ENCODE measurements around the gene SPNS2.
"Not testable (repeated sequence)": the region's sequence is repeated elsewhere in the genome, so short reads cannot be mapped to it uniquely, and the experiment has no call there.

Gene SPNS2

DNA sequence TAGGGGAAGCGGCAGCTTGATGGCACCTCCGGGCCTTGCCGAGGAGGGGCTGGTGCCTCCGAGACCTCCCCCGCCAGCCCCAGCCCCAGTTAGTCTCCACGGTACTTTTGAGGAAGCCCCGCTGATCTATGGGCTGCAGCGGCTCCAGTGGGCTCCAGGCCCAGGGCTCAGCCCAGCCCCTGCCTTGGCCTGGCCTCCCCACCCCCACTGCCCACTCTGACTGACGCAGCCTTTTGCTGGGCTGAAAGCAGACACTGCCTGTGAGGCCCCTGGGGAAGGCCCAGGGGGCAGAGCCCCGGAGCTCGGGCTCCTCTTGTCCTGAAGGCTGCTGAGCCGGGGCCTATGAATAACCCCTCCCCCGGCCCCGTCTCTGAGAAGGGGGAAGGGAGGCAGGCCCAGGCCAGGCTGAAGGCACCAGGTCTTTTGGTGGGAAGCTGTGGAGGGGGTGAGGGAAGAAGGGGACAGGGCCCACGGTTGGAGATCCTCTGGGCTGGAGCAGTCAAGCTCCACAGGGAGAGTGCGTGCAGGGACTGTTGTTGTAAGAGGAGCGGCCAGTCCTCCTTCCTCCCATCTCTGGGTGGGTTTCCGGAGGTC is 78.1 kb downstream of the SPNS2 start:
- DNase-seq = no peak

DNA sequence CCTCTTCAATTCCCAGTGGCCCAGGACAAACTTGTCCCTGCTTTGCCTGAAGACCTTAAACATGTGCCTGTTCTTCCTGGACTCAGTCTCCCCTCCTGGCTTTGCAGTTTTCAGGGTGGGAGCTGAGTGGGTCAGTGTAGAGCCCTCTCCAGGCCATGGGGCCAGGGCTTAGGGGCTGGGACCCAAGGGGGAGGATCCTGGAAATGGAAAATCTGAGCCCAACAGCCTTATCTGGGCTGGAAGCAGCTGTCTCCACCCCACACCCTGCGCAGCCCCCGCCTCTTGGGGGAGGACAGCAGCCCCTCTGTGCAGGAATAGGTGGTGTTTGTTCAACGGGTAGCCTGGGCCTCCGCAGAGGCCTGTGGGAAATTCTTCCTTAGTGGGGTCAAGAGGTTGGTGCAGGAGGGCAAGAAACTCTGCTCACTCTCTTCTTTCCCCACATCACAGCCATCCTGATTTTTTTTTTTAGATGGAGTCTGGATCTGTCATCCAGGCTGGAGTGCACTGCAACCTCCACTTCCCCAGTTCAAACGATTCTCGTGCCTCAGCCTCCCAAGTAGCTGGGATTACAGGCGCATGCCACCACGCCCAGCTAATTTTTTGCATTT is 78.8 kb downstream of the SPNS2 start:
- DNase-seq = no peak

DNA sequence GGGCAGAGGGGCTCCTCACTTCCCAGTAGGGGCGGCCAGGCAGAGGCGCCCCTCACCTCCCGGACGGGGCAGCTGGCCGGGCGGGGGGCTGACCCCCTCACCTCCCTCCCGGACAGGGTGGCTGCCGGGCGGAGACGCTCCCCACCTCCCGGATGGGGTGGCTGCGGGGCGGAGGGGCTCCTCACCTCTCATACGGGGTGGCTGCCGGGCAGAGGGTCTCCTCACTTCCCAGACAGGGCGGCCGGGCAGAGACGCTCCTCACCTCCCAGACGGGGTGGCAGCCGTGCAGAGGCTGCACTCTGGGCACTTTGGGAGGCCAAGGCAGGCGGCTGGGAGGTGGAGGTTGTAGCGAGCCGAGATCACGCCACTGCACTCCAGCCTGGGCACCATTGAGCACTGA is 79.7 kb downstream of the SPNS2 start:
- not testable (repeated sequence) for DNase-seq

DNA sequence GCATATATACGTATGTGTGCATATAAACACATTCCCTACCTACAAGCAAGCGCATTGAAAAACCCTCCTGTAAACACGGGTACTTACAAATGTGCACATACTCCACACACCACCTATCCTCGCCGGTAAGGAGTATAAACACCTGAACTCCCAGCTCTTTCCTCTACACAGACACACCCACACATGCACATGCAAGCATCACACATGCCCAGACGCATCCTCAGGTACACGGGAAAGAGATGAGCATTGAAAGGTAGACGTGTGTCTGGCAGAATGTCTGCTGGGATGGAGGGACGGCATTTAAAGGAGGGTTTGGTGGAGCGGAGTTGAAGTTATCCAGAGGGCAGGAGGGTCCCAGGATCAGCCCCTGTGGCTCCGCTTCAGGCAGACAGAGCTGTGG is 81.0 kb downstream of the SPNS2 start:
- DNase-seq = no peak

DNA sequence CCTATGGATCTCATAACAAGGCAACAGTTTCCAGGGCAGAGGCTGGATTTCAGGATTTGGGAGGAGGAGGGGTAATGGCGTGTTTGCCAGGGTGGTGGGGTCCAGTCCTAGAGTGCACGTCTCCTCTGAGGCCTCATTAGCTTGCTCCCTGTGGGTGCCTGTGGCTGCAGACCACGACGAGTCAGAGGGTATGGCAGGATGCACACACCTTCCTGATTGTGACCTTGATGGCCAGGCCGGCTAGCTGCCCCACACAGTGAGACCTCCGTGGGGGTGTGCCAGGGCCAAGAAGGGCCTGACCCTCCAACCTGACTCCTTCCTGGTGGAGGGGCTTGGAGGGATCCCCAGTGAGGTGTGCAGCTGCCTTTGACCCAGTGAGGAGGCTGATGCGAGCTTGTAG is 81.6 kb downstream of the SPNS2 start:
- no peak for DNase-seq

DNA sequence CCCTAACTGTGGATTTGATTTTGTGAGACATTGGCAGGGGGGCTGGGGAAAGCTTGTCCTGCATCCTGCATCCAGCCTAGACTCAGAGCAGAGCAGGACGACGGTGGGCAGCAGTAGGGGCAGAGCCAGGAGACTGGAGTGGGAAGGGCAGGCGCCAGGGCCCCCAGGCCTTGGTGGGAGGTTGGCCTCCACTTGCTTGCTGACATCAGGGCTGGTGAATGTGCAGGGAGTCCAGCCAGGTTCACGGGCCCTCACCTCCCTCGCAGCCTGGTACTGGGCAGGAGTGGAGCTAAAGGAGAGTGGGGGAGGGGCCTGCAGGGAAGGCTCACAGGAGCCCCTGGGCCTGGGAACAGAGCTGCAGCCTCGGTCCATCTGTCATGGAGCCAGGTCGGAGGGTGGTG is 83.4 kb downstream of the SPNS2 start:
- no peak for DNase-seq

DNA sequence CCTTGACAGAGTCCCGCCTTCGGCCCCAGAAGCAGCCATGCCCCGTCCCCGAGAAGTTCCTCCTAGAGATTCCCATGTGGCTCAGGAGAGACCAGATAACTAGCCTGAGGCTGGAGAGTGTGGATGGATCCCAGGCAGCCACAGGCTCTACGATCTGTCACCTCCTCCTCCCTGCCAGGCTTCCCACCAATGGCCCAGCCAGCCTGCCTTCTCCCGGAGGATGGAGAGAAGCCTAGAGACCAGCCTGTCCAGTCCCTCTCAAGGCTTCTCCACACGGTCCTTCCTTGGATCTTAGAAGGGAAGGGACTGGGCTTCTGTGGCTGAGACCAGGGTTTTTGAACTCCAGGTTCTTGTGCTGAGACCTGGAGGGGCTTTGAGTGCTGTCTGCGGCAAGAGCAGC is 84.0 kb downstream of the SPNS2 start:
- no peak for DNase-seq

DNA sequence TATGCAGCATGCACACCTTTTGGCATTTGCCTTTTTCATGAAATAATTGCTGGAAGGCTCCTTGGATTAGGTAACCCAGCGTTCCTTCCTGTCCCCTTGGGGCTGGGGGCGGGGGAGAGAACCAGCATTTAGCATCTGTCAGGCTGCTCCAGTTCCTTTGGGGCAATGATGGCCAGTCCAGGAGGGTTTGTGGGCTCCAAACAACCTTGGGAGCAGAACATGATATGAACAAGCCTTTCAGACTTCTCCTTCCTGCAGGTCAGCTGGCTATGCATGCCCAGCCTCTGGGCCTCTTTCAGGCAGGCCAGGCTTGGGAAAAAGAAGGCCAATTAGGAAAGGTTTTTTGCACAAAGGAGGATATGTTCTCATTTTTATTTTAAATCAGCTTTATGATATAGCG is 84.5 kb downstream of the SPNS2 start:
- DNase-seq = no peak

DNA sequence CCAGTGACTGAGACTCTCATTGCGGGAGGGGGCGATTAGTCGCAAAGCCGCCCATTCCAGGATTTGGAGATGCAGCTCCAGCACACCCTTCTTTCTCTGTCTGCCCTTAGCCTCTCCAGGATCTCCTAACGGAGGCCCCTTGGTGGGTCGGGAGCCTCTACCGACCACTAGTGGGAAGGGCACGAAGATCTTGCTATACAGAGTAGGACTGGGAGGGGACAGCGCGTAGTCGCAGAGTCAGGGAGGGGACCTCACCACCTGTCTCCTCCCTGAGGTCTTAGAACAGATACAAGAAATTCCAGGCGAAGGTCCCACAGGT is 85.1 kb downstream of the SPNS2 start:
- DNase-seq = no peak

DNA sequence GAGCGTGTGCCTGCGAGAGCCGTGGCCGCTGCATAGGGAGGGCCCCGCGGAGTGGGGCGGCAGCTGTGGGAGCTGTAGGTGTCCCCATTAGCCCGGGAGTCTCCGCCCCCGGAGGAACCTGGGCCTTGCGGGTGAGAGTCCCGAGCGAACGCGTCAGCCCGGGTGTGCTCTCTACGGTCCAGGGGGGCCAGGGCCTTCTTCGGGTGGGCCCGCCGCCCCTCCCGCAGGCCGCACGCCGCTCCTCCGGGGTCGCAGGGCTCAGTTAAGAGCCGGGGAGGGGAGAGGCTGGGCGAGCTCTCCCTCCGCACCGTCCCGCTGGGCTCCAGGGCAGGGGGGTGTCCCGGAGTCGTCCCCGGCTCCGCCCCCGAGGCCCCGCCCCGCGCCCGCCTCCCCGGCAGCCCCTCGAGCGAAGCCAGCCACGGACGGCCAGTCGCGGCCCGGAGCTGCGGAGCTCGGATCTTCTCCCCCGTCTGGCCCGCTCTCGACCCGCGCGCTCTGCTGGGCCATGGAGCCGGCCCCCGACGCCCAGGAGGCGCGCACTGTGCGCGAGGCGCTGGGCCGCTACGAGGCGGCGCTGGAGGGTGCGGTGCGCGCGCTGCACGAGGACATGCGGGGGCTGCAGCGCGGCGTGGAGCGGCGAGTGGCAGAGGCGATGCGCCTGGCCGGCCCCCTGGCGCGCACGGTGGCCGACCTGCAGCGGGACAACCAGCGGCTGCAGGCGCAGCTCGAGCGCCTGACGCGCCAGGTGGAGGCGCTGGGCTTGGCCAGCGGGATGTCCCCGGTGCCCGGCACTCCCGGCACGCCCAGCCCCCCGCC is 85.6 kb downstream of the SPNS2 start, which contains the start of gene SMTNL2:
SMTNL2 (plus strand) TSS at position 429 of the 816 bp plus-strand sequence; CDS start at position 506, 77 bp downstream.
- DNase-seq = no peak

DNA sequence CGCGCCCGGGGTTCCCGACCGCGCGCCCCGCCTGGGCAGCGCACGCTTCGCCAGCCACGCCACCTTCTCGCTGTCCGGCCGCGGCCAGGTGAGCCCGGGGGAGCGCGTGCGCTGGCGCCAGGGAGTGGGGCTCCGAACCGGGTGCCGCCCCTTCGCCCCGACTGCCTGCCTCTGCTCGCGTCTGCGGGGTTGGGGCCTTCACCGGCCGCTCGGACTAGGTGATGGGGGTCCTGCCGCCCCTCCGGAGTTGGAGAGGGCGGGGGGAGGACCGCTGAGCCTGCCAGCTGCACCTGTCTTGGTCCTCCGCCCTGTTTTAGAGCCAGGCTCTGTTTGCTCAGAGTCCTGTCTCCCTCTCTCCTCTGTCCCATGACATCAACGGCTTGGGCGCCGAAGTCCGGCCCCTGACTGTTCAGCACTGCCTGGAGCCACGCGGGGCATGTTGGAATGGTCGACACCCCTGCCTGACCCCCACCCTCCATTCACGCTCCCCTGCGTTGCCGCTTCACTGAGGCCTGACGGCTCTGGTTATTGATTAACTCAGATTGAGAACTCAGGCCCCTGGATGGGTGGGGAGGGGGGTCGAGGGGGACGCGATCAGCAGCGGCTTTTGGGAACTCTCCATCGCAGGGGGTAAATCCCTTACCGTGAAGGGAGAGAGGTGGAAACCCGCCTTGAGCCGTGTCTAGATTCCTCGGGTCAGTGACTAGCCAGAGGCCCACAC is 86.4 kb downstream of the SPNS2 start:
- DNase-seq = no peak

DNA sequence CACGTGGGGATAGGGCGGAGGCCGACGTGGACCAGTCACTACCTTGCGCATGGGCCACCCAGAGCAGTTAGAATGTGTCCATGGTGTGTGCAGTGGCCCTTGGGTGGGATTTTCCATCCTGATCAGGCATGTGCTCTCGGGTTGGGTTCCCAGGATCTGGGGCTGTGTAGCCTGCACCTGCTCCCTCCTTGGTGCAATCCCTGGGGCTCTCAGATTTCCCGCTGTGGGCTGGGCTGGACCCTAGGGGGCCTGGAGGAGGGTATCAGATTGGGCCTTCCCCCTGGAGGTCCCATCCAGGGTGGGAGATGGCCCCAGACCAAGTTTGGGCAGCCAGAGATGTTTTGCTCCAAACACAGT is 86.9 kb downstream of the SPNS2 start:
- DNase-seq = no peak

DNA sequence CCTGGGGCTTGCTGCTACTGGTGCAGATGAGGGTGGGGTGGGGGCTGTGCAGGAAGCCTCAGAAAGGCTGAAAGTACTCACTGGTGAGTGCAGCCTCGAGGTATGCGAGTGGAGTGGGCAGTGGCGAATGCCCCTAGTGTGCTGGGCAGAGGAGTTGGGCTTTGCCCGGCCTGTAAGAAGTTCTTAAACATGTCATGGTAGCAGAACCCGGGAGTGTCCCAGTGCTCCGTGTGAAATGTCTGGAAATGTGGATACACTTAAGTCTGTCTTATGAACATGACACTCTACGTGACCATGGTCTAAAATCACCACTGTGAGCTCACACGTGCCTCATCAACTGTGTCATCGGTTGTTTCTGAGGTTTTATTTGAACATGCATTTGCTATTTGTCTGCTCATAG is 87.4 kb downstream of the SPNS2 start:
- DNase-seq = no peak

DNA sequence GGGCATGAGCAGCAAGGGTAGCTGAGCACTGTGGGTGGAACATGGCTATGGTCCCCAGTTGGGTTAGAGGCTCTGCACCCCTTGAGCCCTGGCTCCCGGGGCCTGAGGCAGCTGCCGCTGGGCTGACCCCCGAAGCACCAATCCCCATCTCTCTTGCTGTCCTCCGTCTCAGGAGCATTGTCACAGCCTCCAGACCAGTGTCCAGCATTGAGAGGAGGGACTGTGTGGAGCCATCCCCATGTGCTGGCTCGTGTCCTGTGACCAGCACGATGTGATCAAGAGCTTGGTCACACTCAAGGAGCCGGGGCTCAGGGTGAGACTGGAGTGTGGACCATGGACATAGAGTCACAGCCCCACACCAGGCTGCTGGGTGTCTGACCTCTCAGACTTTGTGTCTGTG is 88.5 kb downstream of the SPNS2 start:
- no peak for DNase-seq

DNA sequence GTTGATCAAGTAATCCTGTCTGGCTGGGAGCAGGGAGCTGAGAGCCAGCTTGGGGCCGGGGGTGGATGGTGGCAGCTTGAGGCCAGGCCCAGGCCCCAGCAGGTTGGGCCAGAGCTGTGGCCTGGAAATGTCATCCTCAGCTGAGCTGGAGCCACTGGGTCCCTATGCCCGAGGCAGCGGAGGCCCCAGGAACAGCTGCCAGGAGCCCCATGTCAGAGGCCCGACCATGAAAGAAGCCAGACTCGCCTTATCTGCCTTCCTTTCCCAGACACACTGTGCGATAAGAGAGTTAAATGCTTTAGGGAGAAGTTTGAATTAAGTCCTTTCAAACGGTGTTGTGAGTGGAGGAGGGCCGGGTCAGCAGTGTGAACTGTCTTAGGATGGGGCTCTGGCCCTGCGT is 89.1 kb downstream of the SPNS2 start:
- no peak for DNase-seq

DNA sequence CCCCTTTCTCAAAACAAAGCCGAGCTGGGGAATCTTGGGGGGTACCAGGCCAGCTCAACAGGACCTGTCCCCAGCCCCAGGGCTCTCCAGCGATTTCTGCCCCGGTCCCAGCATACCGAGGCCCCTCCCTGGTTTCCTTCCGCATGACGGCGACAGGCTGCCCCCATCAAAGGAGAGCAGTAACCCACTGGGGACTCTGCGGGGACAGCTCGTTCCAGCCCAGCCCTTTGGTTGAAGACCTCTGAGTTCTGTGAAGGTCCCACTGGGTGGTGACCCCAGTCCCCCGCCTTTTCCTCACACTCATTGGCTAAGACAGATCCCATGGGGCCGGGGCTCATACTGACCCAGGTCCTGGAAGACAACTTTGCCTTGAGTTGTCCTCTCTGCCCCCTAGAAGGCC is 89.7 kb downstream of the SPNS2 start:
- no peak for DNase-seq

All from GF-D8 (cell line).